ENCODE data around the gene ANXA5.
"Not testable (repeated sequence)": the region's sequence is repeated elsewhere in the genome, so short reads cannot be mapped to it uniquely, and the experiment has no call there.

ANXA5 gene

GRCh38 chr4:121696581-121697461 is at the start of gene ANXA5:
Gene ANXA5 (minus strand): TSS chr4:121696980. CDS start chr4:121696589, 391 bp downstream.
- peak; percentile 81 for DNase-seq

DNA sequence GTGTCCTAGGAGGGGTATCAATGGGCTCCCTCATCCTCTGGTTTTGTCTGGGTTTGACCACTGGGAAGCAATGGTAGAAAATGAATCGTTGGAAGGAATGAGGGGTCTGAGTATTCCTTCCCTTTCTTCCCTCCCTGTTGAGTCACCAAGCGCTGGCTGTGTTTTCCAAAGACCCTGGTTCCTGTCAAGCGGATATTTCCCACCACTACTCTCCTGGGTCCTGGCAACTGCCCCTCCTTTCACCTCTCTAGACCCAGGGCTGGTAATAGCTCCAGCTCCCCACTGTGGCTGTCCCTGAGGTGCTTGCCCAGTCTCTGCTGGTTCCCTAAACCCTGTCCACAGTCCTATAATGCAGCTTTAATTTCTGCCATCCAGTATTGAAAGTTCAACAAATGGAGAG is 46.0 kb upstream of the ANXA5 start:
- no peak for DNase-seq

DNA sequence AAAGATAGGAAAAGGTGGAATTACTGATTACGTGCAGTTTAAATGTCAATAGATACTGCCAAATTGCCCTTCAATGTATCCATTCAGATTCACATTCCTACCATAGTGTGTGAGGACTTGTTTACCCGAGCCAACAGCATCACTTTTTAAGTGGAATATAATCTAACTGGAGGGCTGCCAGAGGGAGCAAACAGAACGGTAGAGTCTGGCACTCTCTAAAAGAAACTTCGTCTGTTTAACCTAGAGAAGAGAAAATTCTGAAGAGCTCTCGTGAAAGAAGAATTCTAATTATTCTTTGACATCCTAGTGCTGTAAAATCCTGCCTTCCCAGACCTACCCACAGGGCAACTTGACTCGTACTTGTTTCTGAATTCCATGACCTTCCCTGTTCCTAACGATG is 45.0 kb upstream of the ANXA5 start:
- DNase-seq: no peak

DNA sequence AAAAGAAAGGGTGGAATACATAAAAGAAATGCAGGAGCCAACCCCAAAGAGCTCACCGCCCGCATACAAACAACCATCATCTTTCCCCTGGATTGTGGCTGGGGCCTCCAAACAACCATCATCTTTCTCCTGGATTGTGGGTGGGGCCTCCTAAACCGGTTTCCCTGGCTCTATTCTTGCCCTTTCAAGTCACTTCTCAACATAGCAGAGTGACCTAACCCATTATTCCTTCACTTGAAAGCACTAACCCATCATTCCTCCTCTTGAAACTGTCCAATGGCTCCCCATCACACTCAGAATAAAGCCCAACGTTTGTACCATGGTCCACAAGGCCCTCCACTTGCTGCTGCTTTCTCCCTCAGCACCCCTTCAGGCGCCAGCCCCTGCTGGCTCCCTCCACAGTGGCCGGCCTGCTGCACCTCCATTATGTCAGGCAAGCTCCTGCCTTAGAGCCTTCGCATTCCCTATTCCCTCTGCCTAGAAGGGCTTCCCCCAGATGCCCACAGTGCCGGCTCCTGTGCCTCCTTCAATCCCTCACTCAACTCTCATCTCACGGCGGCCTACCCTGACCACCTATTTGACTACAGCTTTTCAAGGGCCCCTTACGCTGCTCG is 44.1 kb upstream of the ANXA5 start:
- DNase-seq: no peak

GRCh38 chr4:121739575-121739974 is 42.8 kb upstream of the ANXA5 start:
- DNase-seq: no peak

GRCh38 chr4:121738780-121739535 is 42.2 kb upstream of the ANXA5 start:
- DNase-seq: no peak

DNA sequence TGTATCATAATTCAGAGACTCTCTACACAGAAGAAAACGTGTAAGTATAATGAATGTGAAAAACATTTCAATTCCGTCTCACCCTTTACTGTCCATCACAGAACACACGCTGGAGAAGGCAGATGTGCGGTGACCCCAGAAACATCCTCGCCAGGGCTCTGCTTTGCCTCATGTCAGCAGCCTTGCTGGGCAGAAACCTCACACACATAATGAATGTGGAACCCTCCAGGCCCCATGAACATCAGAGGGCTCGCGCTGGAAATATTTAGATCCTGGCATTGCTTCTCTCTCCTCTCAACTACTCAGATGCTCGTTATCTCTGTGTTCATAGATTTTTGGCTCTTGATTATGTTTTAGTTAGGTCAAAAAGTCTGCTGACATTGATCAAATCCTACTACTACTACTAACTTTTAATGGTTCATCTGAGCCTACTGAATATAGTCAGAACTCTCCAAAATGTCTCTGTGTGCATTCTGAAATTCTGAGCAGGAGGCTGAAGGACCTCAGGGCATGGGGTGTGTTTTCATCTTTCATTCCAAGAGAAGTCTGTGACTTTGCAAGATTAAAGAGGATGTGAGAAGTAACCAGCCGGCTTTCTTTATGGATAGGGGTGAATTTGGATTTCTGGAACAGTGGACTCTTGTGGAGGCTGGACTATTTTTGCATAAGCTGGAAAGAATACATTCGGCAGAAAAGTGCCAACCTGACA is 41.2 kb upstream of the ANXA5 start:
- no peak for DNase-seq

GRCh38 chr4:121736735-121737351 is 40.1 kb upstream of the ANXA5 start:
- DNase-seq: peak; percentile 40

- no peak for DNase-seq
These were observed 37.8 kb upstream of the ANXA5 start for GRCh38 chr4:121734571-121734970.

GRCh38 chr4:121733942-121734341 is 37.2 kb upstream of the ANXA5 start:
- DNase-seq: no peak

GRCh38 chr4:121729753-121730152 is 33.0 kb upstream of the ANXA5 start:
- not testable (repeated sequence) for DNase-seq

DNA sequence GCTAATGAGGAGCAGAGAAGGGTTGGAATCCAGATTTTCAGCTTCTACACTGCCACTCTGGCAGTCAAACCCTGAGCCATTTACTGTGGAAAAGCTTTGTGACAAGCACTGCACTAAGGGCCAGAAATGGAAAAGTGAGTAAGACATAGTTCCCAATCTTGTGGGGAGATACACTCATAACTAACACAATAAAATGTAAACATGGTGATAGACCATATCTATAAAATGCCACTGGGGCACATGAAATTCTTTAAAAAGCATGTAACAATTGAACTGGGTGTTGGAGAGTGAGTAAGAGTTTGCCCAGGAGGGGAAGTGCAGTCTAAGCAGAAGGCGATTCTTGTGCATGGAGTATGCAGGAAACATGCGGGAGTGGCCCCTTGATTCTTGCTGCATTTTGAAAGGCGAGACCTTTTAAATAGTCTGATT is 32.0 kb upstream of the ANXA5 start:
- DNase-seq: no peak

DNA sequence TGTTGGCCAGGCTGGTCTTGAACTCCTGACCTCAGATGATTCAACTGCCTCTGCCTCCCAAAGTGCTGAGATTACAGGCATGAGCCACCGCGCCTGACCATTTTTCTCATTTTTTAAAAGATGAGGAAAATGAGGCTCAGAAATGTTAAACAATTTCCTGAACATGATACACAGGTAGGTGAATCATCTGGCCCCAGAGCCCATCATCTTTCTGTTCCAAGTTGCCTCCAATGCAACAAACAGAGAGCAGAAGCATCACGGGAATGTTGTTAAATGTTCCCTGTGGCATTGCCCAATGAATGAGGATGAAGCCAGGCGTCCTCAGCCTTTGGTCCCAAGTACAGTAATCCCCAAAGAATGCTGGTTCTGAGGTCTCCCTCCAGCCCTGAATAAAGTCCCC is 31.3 kb upstream of the ANXA5 start:
- DNase-seq: no peak

DNA sequence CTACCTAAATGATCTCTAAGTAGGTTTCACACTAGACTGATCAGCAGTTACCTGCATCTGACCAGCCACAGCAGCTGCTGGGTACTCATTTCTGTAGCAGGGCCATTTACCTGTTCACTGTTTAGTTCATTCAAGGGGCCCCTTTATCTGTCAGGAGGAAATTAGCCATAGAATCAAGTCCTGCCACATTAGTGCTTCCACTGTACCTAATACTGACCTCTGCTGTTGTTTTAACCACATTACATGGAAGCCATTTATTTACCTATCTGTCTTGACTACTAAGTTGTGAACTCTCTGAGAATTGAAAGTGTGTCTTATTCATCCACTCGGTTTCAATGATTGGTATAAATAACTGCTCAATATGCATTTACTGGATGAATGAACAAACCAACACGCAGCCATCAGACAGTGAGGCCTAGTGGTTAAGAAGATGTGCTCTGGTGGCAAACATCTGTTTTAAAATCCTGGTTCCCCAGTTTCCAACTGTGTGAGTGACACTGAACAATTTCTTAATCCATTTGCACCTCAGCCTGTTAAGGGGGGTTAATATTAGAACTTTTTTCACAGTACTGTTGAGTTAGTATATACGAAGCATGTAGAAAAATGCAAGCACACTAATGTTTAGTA is 30.0 kb upstream of the ANXA5 start:
- peak; percentile 69 for DNase-seq

DNA sequence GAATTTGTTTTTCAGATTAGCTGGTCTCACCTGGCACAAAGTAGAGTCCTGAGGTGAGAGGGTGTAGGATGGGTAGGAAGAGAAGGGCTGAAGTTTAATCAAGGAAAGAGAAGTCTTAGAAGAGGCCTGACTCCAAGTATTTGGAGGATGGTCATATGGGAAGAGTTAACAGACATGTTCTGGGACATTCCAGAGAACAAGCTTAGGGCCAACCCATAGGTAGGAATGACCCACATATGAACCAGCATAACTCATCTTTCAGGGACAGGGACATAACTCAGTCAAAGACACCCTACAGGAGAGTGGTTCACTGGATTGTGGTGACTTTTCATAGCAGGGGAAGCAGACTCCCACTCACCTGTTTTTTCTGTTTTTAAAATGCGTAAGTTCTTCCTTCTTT is 27.9 kb upstream of the ANXA5 start:
- DNase-seq: no peak

DNA sequence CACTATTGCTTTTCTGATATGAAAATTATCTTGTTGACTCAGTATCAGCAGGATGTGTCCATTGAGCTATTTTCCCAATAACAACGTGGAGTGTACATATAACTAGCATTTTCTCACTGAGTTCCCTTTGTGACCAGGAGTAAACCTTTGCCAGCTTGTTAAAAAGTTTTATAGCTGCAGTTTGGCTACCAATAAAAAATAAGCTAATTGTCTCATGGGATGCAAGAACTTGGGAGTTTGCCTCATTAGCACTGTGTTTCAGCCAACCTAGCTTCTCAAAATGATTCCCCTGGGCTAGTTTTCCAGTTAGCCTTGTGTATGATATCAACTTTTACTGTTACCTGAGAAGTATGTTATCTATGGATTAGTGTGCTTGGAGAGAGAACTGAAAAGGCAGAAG is 24.9 kb upstream of the ANXA5 start:
- DNase-seq: no peak

DNA sequence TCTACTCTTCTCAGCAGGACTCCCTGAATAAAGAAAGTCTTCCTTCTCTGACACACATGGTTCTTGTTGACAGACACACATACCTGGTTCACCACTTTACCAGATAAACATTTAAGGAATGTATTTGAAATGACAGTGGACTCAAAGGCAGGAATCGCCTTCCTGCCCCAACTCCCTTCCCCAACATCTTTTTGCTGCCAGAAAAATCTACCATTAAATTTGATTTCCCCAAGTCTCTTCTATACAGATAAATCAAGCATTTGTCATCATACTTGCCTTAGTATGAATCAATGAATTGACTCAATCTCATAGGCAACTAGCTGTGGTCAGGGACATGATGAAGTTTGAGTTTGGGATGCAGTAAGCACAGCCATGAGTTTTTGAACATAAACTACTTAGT is 23.3 kb upstream of the ANXA5 start:
- no peak for DNase-seq

DNA sequence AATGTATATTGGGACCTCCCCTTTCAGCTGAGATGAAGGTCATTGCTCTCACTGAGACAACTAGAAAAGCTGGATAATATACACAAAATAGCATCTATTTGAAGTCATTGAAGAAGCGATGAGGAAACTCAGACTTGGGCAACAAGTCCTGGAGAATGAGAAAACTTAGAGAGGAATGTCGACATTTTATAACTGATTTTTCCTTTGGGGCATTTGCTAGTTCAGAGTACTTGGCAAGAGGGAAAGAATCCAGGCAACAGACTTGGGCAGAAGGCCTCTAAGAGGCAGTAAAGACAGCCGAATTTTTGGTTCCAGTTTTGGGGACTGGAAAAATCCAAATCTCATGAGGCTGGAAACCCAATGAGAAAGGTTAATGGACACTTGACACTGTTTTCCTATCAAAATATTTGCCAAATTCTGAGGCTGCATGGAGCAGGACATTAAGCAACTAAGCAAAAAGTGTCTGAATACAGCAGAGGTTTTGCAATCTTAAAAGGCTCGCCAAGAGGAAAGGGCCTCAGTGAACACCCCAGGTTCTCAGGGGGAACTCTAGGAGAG is 21.0 kb upstream of the ANXA5 start:
- DNase-seq: no peak

- DNase-seq: no peak
These were observed 17.8 kb upstream of the ANXA5 start for GRCh38 chr4:121714548-121714947.

GRCh38 chr4:121712783-121713182 is 16.0 kb upstream of the ANXA5 start:
- no peak for DNase-seq

GRCh38 chr4:121712001-121712651 is 15.3 kb upstream of the ANXA5 start:
- DNase-seq: no peak

Data from CD4-positive, alpha-beta T cell treated with Interleukin-21 for 1 hour (primary cell).